Naive thymus-derived CD4-positive, alpha-beta T cell (primary cell): ENCODE data around the gene RTEL1. TPM values are rescaled to one million over a fixed set of nuclear protein-coding genes. Genes with fewer than 3 reads are reported as not detected.
A peak's percentile ranks its signal among the peaks of the same experiment; 100 is the strongest.
"Not testable (repeated sequence)": the region's sequence is repeated elsewhere in the genome, so short reads cannot be mapped to it uniquely, and the experiment has no call there.

ENCODE experiments used
- ATAC-seq: fragments of 150-1000 bp; cut with Tn5 transposase; 2 replicates; pipeline ENCODE4 v1.10.0; 2021; ENCODE audit warnings: mild to moderate bottlenecking, moderate library complexity
- CTCF ChIA-PET: fragments of 350-600 bp; sonication (Branson Sonifier 250); formaldehyde crosslinking; loops from one replicate; lab custom pipeline; 2021; ENCODE audit warnings: antibody characterized with exemption; lab: Charles Lee
- POLR2A ChIA-PET: fragments of 350-600 bp; sonication (Branson Sonifier 250); formaldehyde crosslinking; loops from one replicate; lab custom pipeline; 2021; ENCODE audit warnings: antibody characterized with exemption, inconsistent platforms; lab: Charles Lee
- DNase-seq, 9 donors: peaks; one replicate each; pipeline versions ENCODE4 v3.0.0 to v3.0.0-alpha.2; 2020 to 2022; ENCODE audit warnings: mixed read lengths in 1 of 9
- H3K27ac ChIP-seq: one replicate; pipeline ENCODE4 v1.7.0; 2013; ENCODE audit warnings: mild to moderate bottlenecking, low read depth, low read length, moderate library complexity
- H3K27me3 ChIP-seq, 2 donors: one replicate each; pipeline ENCODE4 v1.7.0; 2013; ENCODE audit warnings: low read length in 2 of 2, mild to moderate bottlenecking in 2 of 2, moderate library complexity in 2 of 2; ENCODE audit not compliant: control insufficient read depth in 2 of 2, insufficient read depth in 2 of 2
- H3K36me3 ChIP-seq, 3 experiments: 1 replicate in 2 of 3; 2 replicates in 1 of 3; pipeline ENCODE4 v1.7.0; 2013; ENCODE audit warnings: low read length in 3 of 3, mild to moderate bottlenecking in 3 of 3, moderate library complexity in 1 of 3; ENCODE audit not compliant: insufficient read depth in 3 of 3, control insufficient read depth in 2 of 3
- H3K4me1 ChIP-seq, 2 donors: one replicate each; pipeline ENCODE4 v1.7.0; 2013; ENCODE audit warnings: low read length in 2 of 2, mild to moderate bottlenecking in 2 of 2, moderate library complexity in 1 of 2; ENCODE audit not compliant: control insufficient read depth in 2 of 2, insufficient read depth in 2 of 2
- H3K4me3 ChIP-seq: 2 replicates; pipeline ENCODE4 v1.7.0; 2013; ENCODE audit warnings: mild to moderate bottlenecking, low read length
- H3K9me3 ChIP-seq, 3 experiments: 1 replicate in 2 of 3; 2 replicates in 1 of 3; pipeline ENCODE4 v1.7.0; 2013; ENCODE audit warnings: low read length in 3 of 3; ENCODE audit not compliant: control insufficient read depth in 2 of 3
- H3K27ac Mint-ChIP-seq, 9 donors: one replicate each; pipeline ENCODE4 v1.8.0; 2020 to 2022; ENCODE audit warnings: mixed read lengths in 9 of 9, mild to moderate bottlenecking in 8 of 9, moderate library complexity in 5 of 9, inconsistent platforms in 2 of 9
- H3K27me3 Mint-ChIP-seq, 5 donors: one replicate each; pipeline ENCODE4 v1.8.0; 2021 to 2022; ENCODE audit warnings: mixed read lengths in 5 of 5, mild to moderate bottlenecking in 1 of 5
- H3K36me3 Mint-ChIP-seq, 5 donors: one replicate each; pipeline ENCODE4 v1.8.0; 2020 to 2022; ENCODE audit warnings: mixed read lengths in 5 of 5, mild to moderate bottlenecking in 3 of 5, inconsistent platforms in 1 of 5
- H3K4me1 Mint-ChIP-seq, 7 donors: one replicate each; pipeline ENCODE4 v1.8.0; 2020 to 2022; ENCODE audit warnings: mixed read lengths in 7 of 7, mild to moderate bottlenecking in 3 of 7, inconsistent platforms in 1 of 7
- H3K4me3 Mint-ChIP-seq, 10 donors: one replicate each; pipeline ENCODE4 v1.8.0; 2020 to 2022; ENCODE audit warnings: mild to moderate bottlenecking in 10 of 10, mixed read lengths in 10 of 10, moderate library complexity in 6 of 10, inconsistent platforms in 2 of 10
- H3K9me3 Mint-ChIP-seq, 11 donors: one replicate each; pipeline ENCODE4 v1.8.0; 2020 to 2022; ENCODE audit warnings: mixed read lengths in 11 of 11, mild to moderate bottlenecking in 4 of 11, inconsistent platforms in 1 of 11, moderate library complexity in 1 of 11
- intact Hi-C, 2 donors: fragments of 100-400 bp; cut with micrococcal nuclease; formaldehyde crosslinking; loops; one replicate each; pipeline ENCODE4 v1.15.1; 2023
- polyA plus RNA-seq, 2 donors: library from polyadenylated mRNA; unstranded; fragments of 300-500 nt; fragmentation: Illumina TruSeq; gene quantifications; one replicate each; pipeline ENCODE4 v1.2.3, GENCODE V29; 2021
- total RNA-seq, 6 experiments: library from RNA in 5 of 6; stranded (reverse) in 5 of 6; gene quantifications; 1 replicate in 5 of 6; 2 replicates in 1 of 6; pipeline ENCODE4 v1.2.3 and lab custom pipeline; 2021 to 2026

The RTEL1 gene
- total and polyA plus RNA-seq, 7 experiments from 2014 or later = 1.9 to 47.2 (median 31.6) TPM

DNA sequence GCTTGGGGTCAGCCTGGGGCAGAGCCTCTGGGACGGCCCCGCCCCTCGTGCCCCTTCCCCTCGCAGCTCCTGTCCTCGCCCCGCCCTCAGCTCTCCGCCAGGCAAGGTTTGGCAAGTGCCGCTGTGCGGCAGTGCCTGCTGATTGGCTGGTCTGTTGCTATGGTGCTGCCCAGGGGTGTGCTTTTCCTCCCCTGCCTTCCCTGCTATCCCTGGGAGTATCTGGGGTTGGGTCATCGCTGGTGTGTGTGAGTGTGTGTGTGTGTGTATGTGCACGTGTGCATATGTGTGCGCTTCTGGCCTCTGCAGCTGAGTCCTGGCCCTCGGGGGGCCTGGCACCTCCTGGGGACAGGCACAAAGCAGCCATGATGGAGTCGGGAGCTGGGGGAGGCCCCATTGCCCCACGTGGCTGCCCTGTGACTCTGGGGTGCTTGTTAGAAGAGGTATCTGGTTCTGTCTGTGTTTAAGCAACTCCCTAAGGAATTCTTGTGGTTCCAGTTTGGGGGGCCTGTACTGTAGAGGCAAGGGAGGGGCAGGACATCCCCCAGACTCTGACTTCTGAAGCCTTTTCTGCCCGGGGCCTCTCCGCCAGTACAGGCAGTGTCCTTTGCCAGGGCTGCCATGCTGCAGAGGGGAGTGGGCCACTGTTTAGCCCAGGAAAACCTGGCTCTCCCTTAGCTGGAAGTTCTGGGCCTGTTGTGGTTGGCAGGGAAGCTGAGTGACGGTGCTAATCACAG lies 6.9 kb downstream of the RTEL1 start:
- peaks cover 0 to 76% (median 4%) of the 10 kb centered on the region in 3 experiments for H3K36me3 ChIP-seq
- no peaks in the 10 kb centered on the region for H3K4me1 ChIP-seq
- ChIA-PET POLR2A (interaction anchor here (0.6 to 1.0 kb wide), 3 partner anchors 10 to 393 kb away, joined by 3 read pairs; partner anchors contain the start of gene LIME1), CTCF (no interaction called here)
- H3K9me3 ChIP-seq = no peaks in the 10 kb centered on the region
- H3K27me3 ChIP-seq = no peaks in the 10 kb centered on the region
- no peak overlapping the region for H3K4me3 Mint-ChIP-seq
- no peaks in the 10 kb centered on the region for H3K9me3 Mint-ChIP-seq
- no peak overlapping the region for H3K4me3 ChIP-seq
- DNase-seq = no peak
- H3K4me1 Mint-ChIP-seq = peaks cover 0 to 8% (median 5%) of the 10 kb centered on the region in 7 donors
- ATAC-seq = no peak
- no peaks in the 10 kb centered on the region for H3K27me3 Mint-ChIP-seq
- intact Hi-C loops = no loop called here
- no peak overlapping the region for H3K27ac Mint-ChIP-seq
- peaks cover 4 to 21% (median 9%) of the 10 kb centered on the region in 5 donors for H3K36me3 Mint-ChIP-seq
- H3K27ac ChIP-seq = no peak overlapping the region

DNA sequence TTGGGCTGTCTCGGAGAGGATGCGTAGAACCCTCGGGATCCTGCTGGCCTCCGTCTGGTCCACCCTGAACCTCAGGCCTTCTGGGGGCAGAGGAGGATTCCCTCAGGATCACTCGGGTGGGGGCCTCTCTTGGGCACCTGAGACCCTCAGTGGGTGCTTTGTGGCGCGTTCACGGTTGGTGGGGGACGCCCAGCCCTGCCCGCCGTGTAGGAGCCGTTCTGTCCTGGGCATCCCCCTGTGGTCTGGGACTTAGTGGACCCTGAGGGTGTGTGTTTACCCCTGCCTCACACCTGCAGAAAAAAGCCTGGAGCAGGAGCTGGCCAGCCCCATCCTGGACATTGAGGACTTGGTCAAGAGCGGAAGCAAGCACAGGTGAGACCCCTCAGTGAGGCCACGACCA lies 7.6 kb downstream of the RTEL1 start:
- Mint-ChIP-seq H3K9me3 (no peaks in the 10 kb centered on the region), H3K27me3 (no peaks in the 10 kb centered on the region), H3K4me1 (peaks cover 0 to 4% (median under 1%) of the 10 kb centered on the region in 7 donors), H3K4me3 (no peak overlapping the region), H3K27ac (no peak overlapping the region), H3K36me3 (peaks cover 4 to 18% (median 9%) of the 10 kb centered on the region in 5 donors)
- POLR2A ChIA-PET = interaction anchor here (0.6 to 1.0 kb wide), 2 partner anchors 71 to 394 kb away, joined by 3 read pairs; partner anchors contain the start of gene LIME1
- CTCF ChIA-PET = interaction anchor here (0.6 kb wide), 2 partner anchors 140 to 159 kb away, joined by 3 read pairs; no protein-coding TSS in a partner anchor
- no peak overlapping the region for H3K4me3 ChIP-seq
- H3K36me3 ChIP-seq = peaks cover 0 to 76% (median 4%) of the 10 kb centered on the region in 3 experiments
- H3K27ac ChIP-seq = no peak overlapping the region
- no peak for ATAC-seq
- no peaks in the 10 kb centered on the region for H3K27me3 ChIP-seq
- H3K9me3 ChIP-seq = no peaks in the 10 kb centered on the region
- intact Hi-C loops = no loop called here
- DNase-seq = no peak
- H3K4me1 ChIP-seq = no peaks in the 10 kb centered on the region

DNA sequence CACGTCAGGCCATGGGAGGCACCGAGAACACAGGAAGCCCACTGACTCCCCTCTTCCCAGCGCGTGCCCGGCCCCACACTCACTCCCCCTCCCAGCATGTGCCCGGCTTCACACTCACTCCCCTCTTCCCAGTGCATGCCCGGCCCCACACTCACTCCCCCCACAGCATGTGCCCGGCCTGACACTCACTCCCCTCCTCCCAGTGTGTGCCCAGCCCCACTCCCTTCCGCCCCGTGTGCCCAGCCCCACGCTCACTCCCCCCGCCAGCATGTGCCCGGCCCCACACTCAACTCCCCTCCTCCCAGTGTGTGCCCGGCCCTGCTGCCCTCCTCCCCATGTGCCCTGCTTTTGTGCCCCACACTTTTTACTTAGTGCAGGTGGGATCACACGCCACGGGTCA lies 9.7 kb downstream of the RTEL1 start:
- H3K27ac ChIP-seq = no peak overlapping the region
- H3K9me3 ChIP-seq = no peaks in the 10 kb centered on the region
- Mint-ChIP-seq H3K27ac (no peak overlapping the region), H3K36me3 (peaks cover 6 to 17% (median 9%) of the 10 kb centered on the region in 5 donors), H3K27me3 (no peaks in the 10 kb centered on the region), H3K9me3 (no peaks in the 10 kb centered on the region), H3K4me3 (no peak overlapping the region), H3K4me1 (peaks cover 0 to 4% (median 0%) of the 10 kb centered on the region in 7 donors)
- H3K4me3 ChIP-seq = no peak overlapping the region
- intact Hi-C loops = no loop called here
- peaks cover 0 to 57% (median 4%) of the 10 kb centered on the region in 3 experiments for H3K36me3 ChIP-seq
- no peaks in the 10 kb centered on the region for H3K4me1 ChIP-seq
- no peaks in the 10 kb centered on the region for H3K27me3 ChIP-seq
- ChIA-PET POLR2A (interaction anchor here (0.7 kb wide), 1 partner anchor 10 kb away, joined by 3 read pairs; the partner anchor contains the start of gene RTEL1), CTCF (no interaction called here)
- ATAC-seq (no peak), DNase-seq (no peak)

DNA sequence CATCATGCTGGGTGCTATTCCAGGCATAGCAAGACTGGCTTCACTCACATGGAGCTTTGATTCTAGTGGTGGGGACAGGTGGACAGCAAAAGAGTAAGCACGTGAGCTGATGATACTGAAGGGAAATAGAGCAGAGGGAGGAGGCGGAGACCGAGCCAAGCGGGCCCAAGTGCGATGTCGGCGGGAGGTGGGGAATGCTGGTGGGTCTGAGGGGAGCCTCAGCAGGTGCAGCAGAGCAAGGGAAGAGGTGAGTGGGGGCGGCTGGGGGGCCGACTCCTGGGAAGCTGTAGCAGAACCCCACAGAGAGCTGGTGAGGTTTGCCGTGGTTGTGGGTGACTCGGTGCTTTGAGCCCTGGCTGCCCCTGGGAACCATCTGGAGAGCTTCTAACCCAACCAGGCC lies 10.2 kb downstream of the RTEL1 start:
- Histone ChIP-seq H3K4me3 (no peak overlapping the region), H3K27ac (no peak overlapping the region), H3K4me1 (no peaks in the 10 kb centered on the region), H3K9me3 (no peaks in the 10 kb centered on the region), H3K27me3 (no peaks in the 10 kb centered on the region), H3K36me3 (peaks cover 0 to 52% (median 4%) of the 10 kb centered on the region in 3 experiments)
- ChIA-PET POLR2A (interaction anchor here (0.7 to 0.9 kb wide), 2 partner anchors 10 to 51 kb away, joined by 3 to 4 read pairs; partner anchors contain the start of gene RTEL1), CTCF (interaction anchor here (0.6 kb wide), 1 partner anchor 63 kb away, joined by 4 read pairs; no protein-coding TSS in a partner anchor)
- Mint-ChIP-seq H3K27ac (peak overlapping the region in 1 of 9 donors; percentile 16), H3K4me3 (no peak overlapping the region), H3K9me3 (no peaks in the 10 kb centered on the region), H3K4me1 (peaks cover 0 to 4% (median 0%) of the 10 kb centered on the region in 7 donors), H3K27me3 (no peaks in the 10 kb centered on the region), H3K36me3 (peaks cover 6 to 17% (median 9%) of the 10 kb centered on the region in 5 donors)
- DNase-seq = no peak
- intact Hi-C loops = no loop called here
- ATAC-seq = no peak

DNA sequence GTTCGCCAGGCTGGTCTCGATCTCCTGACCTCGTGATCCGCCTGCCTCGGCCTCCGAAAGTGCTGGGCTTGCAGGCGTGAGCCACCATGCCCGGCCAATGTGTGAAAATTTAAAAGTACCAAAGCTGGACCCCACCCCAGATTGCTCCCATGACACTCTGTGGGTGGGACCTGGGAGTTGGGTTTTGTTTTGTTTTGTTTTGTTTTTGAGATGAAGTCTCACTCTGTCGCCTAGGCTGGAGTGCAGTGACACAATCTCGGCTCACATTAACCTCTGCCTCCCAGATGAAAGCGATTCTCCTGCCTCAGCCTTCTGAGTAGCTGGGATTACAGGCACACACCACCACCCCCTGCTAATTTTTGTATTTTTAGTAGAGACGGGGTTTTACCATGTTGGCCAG lies 13.6 kb downstream of the RTEL1 start:
- intact Hi-C loops, H3K4me3 ChIP-seq, H3K27me3 ChIP-seq, H3K27ac ChIP-seq, H3K27me3 Mint-ChIP-seq, ATAC-seq, CTCF ChIA-PET, H3K9me3 Mint-ChIP-seq, H3K4me1 Mint-ChIP-seq, H3K4me3 Mint-ChIP-seq, DNase-seq, H3K27ac Mint-ChIP-seq, H3K4me1 ChIP-seq, H3K9me3 ChIP-seq: not testable (repeated sequence)
- POLR2A ChIA-PET = interaction anchor here (0.6 kb wide), 1 partner anchor 14 kb away, joined by 3 read pairs; the partner anchor contains the start of gene RTEL1
- peaks cover 6 to 20% (median 11%) of the 10 kb centered on the region in 5 donors for H3K36me3 Mint-ChIP-seq
- H3K36me3 ChIP-seq = peaks cover 0 to 30% (median 4%) of the 10 kb centered on the region in 3 experiments

DNA sequence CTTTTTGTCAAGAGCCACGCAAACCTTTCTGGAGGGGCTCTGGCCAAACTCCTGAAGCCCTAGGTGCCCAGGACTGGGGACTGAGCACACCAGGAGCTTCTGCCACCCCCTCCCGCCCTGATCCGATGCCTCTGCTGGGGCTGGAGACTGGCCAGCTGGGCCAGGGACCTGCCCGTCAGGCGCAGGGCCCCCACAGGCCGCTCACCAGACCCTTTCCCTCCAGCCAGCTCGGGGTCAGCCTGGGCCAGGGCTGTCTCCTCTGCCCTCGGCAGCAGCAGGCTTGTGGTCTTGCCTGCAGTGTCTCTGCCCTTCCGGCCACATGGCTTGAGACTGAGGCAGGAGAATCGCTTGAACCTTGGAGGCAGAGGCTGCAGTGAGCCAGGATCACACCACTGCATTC lies 14.6 kb downstream of the RTEL1 start:
- H3K27me3 Mint-ChIP-seq = no peaks in the 10 kb centered on the region
- H3K4me3 Mint-ChIP-seq = no peak overlapping the region
- Histone ChIP-seq H3K4me1 (no peaks in the 10 kb centered on the region), H3K27ac (no peak overlapping the region), H3K4me3 (no peak overlapping the region), H3K27me3 (no peaks in the 10 kb centered on the region), H3K9me3 (no peaks in the 10 kb centered on the region), H3K36me3 (peaks cover 0 to 28% (median 0%) of the 10 kb centered on the region in 3 experiments)
- no peak for DNase-seq
- peaks cover 6 to 25% (median 11%) of the 10 kb centered on the region in 5 donors for H3K36me3 Mint-ChIP-seq
- H3K4me1 Mint-ChIP-seq = peaks cover 0 to 4% (median 0%) of the 10 kb centered on the region in 7 donors
- intact Hi-C loops = no loop called here
- H3K27ac Mint-ChIP-seq = no peak overlapping the region
- no peak for ATAC-seq
- CTCF ChIA-PET = no interaction called here
- no peaks in the 10 kb centered on the region for H3K9me3 Mint-ChIP-seq
- POLR2A ChIA-PET = no interaction called here
